Measurements from ENCODE around the gene TAF5L. TPM values are rescaled to one million over a fixed set of nuclear protein-coding genes. Genes with fewer than 3 reads are reported as not detected.

TAF5L gene
- total and polyA plus RNA-seq, 10 of the 15 experiments (the other 5 are each of a cell fraction or from before 2014, with no cell fraction given) = 1.1 to 26.2 (median 19.1) TPM

DNA sequence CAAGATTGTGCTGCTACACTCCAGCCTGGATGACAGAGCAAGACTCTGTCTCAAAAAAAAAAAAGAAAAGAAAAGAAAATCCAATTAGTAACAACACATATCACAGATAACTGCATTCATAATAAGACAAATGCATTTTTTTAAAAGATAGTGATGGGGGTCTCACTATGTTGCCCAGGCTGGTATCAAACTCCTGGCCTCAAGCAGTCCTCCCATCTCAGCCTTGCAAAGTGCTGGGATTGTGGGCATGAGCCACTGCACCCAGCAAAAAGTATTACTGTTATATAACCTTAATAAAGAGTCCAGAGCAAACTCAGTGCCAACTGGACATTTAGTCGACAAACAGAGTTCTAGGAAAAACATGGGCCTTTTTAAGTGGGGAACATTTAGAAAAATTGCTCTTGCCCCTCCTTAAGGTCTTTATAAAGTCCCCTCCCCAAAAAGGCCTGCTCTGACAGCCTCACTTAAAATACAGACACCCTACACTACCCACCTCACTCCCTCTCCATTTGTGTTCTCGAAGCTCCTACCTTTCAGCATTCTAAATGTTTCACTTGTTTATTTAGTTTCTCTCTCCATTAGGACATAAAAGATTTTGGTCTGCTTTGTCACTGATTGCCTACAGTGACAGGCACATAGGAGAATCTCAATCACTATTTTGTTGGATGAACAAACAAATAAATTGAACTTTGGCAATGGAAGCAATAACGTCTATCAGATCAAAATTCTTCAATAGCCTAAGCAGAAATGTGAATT is 74.9 kb downstream of the TAF5L start (continued):
- TF ChIP-seq, protein P1, sequence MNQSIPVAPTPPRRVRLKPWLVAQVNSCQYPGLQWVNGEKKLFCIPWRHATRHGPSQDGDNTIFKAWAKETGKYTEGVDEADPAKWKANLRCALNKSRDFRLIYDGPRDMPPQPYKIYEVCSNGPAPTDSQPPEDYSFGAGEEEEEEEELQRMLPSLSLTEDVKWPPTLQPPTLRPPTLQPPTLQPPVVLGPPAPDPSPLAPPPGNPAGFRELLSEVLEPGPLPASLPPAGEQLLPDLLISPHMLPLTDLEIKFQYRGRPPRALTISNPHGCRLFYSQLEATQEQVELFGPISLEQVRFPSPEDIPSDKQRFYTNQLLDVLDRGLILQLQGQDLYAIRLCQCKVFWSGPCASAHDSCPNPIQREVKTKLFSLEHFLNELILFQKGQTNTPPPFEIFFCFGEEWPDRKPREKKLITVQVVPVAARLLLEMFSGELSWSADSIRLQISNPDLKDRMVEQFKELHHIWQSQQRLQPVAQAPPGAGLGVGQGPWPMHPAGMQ (IDR thresholded peaks at IDR 0.05; ENCODE audit: borderline replicate concordance) = no peak
- TF ChIP-seq, protein P2, sequence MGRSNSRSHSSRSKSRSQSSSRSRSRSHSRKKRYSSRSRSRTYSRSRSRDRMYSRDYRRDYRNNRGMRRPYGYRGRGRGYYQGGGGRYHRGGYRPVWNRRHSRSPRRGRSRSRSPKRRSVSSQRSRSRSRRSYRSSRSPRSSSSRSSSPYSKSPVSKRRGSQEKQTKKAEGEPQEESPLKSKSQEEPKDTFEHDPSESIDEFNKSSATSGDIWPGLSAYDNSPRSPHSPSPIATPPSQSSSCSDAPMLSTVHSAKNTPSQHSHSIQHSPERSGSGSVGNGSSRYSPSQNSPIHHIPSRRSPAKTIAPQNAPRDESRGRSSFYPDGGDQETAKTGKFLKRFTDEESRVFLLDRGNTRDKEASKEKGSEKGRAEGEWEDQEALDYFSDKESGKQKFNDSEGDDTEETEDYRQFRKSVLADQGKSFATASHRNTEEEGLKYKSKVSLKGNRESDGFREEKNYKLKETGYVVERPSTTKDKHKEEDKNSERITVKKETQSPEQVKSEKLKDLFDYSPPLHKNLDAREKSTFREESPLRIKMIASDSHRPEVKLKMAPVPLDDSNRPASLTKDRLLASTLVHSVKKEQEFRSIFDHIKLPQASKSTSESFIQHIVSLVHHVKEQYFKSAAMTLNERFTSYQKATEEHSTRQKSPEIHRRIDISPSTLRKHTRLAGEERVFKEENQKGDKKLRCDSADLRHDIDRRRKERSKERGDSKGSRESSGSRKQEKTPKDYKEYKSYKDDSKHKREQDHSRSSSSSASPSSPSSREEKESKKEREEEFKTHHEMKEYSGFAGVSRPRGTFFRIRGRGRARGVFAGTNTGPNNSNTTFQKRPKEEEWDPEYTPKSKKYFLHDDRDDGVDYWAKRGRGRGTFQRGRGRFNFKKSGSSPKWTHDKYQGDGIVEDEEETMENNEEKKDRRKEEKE (IDR thresholded peaks at IDR 0.05) = no peak
- TF ChIP-seq CEBPB (IDR thresholded peaks at IDR 0.05; ENCODE audit: borderline replicate concordance in 1 of 2, low read depth in 2 of 2, low read length in 2 of 2) = no peak

DNA sequence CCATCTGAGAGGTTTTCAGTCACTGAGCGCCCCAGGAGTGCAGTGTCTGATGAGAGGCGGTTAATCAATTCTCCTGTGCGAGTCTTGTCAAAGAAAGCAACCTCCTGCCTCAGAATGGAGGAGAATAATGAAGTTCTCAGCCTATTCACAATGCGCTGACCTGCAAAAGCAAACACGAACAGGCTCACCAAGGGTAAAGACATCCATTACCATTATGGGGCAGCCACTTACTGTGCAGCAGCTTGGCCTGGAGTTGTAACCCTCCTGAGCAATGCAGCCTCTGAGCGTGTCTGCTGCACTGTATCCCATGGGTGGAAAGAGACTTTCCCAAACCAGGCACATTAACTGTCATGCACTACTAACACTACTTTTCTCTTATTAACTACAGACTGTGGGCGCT is 78.4 kb downstream of the TAF5L start:
- ChIA-PET RAD21 (ENCODE audit: unreplicated experiment) (no interaction called here), SMC1A (ENCODE audit: uncharacterized antibody, unreplicated experiment) (interaction anchor here (1.2 kb wide), 1 partner anchor 10 kb away, joined by 5 read pairs; no protein-coding TSS in a partner anchor), CTCF (no interaction called here), POLR2A (no interaction called here)
- intact Hi-C loops (cut with micrococcal nuclease; ENCODE audit: unreplicated experiment) (no loop called here), in situ Hi-C loops (cut with MboI) (no loop called here)
- no peak for DNase-seq (ENCODE audit: low read depth, low spot score)
- H3K4me3 ChIP-seq = no peak overlapping the region
- no peak overlapping the region for H3K9ac ChIP-seq (ENCODE audit: control insufficient read depth, insufficient read depth, low read length)
- peaks cover 3% of the 10 kb centered on the region for H3K79me2 ChIP-seq (ENCODE audit: control insufficient read depth, insufficient read depth, low read length)
- H3K9me3 ChIP-seq (replicated peaks; ENCODE audit: control insufficient read depth, insufficient read depth, low read length) = no peaks in the 10 kb centered on the region; the same call in 2 of the 3 replicates
- no peak for ATAC-seq
- H3K27me3 ChIP-seq (replicated peaks in 1 of 2; ENCODE audit: control insufficient read depth in 2 of 2, insufficient read depth in 2 of 2, low read length in 1 of 2) = no peaks in the 10 kb centered on the region
- no peak overlapping the region for H3K4me2 ChIP-seq (ENCODE audit: control insufficient read depth, insufficient read depth)
- no TSS peak for BruUV-seq (replicated peaks)
- peaks cover 4% of the 10 kb centered on the region for H3K4me1 ChIP-seq (ENCODE audit: control insufficient read depth, insufficient read depth, low read length)
- no peaks in the 10 kb centered on the region; the same call in 1 of the 2 replicates for H4K20me1 ChIP-seq (ENCODE audit: control insufficient read depth, insufficient read depth)
- 93% methylated on average over 7 of the region's 7 CpGs for WGBS (ENCODE audit: insufficient coverage, insufficient replicate concordance, low lambda C conversion rate, missing lambda C conversion rate)
- no peak overlapping the region for H3K27ac ChIP-seq (ENCODE audit: control insufficient read depth, insufficient read depth)
- no peak for FAIRE-seq
- no peak overlapping the region for H2AFZ ChIP-seq (ENCODE audit: control insufficient read depth, low read depth, low read length)
- H3K36me3 ChIP-seq (ENCODE audit: control insufficient read depth in 2 of 2, insufficient read depth in 2 of 2, low read length in 1 of 2) = peaks cover 0 to 21% of the 10 kb centered on the region in 2 experiments; a peak in 3 of 4 replicates
- no peak for TF ChIP-seq CEBPB (IDR thresholded peaks at IDR 0.05; ENCODE audit: borderline replicate concordance in 1 of 2, low read depth in 2 of 2, low read length in 2 of 2)
- TF ChIP-seq LARP7 (IDR thresholded peaks at IDR 0.05) = no peak
- TF ChIP-seq YY1 (IDR thresholded peaks at IDR 0.05; ENCODE audit: low read depth, low read length) = no peak
- TF ChIP-seq RB1 (IDR thresholded peaks at IDR 0.05; ENCODE audit: borderline replicate concordance) = no peak
- no peak for TF ChIP-seq SIN3A (IDR thresholded peaks at IDR 0.05; ENCODE audit: low read depth, low read length)
- no peak for TF ChIP-seq SMARCA5 (IDR thresholded peaks at IDR 0.05)
- TF ChIP-seq, protein P2 (IDR thresholded peaks at IDR 0.05) = no peak
- TF ChIP-seq KLF5 (IDR thresholded peaks at IDR 0.05; ENCODE audit: partially characterized antibody) = no peak
- TF ChIP-seq CREM (IDR thresholded peaks at IDR 0.05; ENCODE audit: low read depth) = no peak
- TF ChIP-seq NFXL1 (IDR thresholded peaks at IDR 0.05; ENCODE audit: borderline replicate concordance) = no peak
- TF ChIP-seq, protein P3, sequence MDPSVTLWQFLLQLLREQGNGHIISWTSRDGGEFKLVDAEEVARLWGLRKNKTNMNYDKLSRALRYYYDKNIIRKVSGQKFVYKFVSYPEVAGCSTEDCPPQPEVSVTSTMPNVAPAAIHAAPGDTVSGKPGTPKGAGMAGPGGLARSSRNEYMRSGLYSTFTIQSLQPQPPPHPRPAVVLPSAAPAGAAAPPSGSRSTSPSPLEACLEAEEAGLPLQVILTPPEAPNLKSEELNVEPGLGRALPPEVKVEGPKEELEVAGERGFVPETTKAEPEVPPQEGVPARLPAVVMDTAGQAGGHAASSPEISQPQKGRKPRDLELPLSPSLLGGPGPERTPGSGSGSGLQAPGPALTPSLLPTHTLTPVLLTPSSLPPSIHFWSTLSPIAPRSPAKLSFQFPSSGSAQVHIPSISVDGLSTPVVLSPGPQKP (IDR thresholded peaks at IDR 0.05; ENCODE audit: low read depth, low read length) = no peak
- no peak for TF ChIP-seq KAT2A (conservative IDR thresholded peaks at IDR 0.05; ENCODE audit: control insufficient read depth, low read depth, low read length)

Data from GM12878 (cell line).